Iris pigment epithelial cell (primary cell): ENCODE results near the gene ACADSB.

Experiments
- DNase-seq: peaks from one replicate; pipeline ENCODE4 v3.0.0-alpha.2; 2011; ENCODE audit warnings: low read depth

ACADSB gene

DNA sequence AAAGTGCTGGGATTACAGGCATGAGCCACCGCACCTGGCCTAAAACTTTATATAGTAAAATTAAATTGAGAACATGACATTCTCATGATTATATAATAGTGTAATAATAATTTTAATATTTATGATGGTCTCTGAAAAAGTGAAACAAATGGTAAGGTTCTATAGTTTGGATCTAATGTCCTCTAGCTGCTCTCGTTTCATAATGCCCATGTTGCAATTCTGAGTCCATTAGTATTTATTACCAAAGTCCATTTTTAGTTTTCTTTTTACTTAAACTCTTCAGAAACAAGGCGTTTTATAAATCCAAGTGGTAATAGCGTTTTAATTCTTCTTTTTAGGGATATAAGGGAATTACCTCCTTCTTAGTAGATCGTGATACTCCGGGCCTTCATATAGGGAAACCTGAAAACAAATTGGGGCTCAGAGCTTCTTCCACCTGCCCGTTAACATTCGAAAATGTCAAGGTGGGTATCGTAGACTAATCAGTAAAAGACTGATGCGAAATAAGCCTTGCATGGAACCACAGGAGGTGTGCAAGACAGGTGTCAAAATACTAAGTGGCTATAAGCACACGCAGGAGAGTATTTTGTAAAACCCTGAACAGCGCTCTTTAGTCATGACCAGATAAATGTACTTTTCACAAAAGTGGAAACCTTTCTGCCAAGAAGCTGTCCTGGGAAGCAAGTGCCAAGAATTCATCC is 34.1 kb downstream of the ACADSB start:
- DNase-seq = no peak

DNA sequence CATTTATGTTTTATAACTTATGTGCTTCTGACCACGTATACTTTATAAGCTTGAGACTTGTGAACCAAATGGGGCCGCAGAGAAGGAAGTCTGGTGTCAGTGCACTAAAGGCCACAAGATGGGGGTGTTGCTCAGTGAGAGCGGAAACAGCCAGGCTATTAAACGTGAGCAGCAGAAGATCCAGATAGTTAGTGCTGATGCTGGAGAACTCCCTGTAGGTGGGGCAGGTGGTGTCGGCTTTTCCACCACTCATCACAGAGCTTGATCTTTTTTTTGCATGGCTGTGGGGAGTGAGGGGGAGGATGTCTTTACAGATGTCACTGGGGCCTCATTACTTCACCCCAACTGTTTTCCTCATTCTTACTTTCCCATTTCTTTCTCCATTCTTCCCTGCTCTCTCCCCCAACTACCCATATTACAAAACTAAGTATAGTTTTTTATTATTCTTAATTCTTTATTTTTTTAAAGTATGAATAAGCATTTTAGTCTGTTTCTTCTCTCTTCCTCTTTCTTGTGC is 34.7 kb downstream of the ACADSB start:
- peak; percentile 73 for DNase-seq

DNA sequence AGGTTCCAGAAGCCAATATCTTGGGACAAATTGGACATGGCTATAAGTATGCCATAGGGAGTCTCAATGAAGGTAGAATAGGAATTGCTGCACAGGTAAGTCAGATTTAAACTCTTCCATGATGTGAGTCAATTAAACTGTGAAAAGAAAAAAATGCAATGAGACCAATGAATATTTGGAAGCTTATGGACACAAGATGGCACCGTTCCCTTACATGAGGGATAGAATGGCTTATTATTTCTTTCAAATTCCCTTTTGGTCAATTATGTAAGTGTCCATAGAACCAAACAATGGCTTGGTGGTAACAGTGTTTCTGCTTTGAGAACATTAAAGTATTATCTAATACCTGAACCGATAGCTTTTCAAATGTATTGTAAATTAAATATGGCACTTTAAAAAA is 35.6 kb downstream of the ACADSB start:
- peak; percentile 2 for DNase-seq

DNA sequence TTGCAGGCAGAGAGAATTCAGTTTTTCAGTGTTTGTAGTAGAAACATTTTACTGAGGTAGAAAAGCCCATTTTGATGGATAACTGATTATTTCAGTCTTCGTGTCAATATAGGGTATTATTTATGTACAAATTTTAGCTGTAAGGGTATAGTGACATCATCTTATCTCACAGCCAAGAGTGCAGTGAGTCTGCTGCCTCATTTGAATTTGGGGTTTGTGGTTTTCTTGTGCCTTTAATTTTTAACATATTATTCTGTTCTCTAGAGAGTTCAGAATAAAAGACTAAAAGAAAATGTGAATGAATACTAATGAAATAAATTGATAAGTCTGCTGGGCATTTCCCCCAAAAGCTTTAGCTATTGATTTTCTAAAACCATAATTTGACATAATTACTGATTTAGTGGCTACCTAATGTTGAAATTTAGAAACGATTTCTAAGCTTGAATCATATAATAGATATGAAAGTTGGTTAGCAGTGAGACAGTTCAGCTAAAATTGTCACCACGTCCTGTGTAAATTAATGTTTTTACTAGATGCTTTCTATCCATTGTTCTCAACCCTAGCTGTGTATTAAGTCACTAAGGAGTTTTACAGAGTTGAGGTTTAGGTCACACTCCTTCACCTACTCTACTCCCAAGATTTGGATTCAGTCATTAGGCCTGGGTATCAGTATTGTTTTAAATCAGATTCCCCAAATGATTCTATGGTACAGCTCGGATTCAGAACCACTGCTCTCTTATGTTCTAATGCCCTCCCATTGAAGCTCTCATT is 37.3 kb downstream of the ACADSB start:
- no peak for DNase-seq

DNA sequence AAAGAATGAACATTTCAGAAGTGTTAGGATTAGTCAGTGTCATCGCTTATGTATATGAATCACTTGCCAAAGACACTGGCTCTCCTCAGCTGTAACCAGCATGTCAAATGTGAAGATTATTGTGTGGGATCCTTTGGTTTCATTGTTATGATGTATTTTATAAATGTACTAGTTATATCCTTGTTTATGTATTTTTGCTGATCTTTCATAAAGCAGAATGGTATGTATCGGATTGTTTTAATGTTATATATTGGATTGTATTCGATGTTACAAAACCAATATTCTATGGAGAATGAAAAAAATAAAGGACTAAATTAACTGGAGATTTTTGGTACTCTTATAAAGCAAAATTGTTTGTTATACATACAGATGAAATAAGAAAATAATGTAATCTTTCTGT is 49.2 kb downstream of the ACADSB start:
- DNase-seq = no peak

DNA sequence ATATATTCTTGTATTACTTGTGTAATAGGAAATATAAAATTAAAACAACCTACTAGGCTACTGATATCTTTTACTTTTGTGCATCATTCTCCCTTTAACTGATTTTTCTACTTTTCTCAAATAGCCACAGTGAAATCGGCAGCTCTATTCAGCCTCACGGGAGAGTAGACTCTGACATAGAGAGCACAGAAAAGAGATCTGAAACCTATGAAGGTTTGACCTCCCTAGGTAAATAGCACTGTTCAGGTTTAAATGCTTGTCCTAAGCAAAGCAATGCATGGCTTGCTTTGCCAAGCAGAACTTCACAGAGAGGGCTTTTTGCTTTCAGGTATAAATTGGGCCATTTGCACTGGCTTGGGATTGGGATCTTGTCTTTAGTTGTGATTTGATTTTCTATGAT is 53.1 kb downstream of the ACADSB start:
- no peak for DNase-seq

DNA sequence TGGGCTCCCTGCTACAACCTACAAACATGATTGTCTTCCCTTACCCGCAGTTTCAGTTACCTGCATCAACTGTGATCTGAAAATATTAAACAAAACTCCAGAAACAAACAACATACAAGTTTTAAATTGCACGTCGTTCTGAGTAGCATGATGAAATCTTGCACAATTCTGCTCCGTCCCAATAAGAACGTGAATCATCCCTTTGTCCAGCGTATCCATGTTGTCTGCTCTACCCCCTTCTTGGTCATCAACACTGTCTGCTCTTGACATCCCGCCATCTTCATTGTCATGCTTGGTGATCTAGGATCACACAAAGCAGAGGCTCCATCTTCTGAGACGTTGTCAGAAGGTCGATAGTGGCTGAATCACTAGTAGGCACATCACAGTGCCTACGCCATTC is 53.9 kb downstream of the ACADSB start:
- DNase-seq = no peak

DNA sequence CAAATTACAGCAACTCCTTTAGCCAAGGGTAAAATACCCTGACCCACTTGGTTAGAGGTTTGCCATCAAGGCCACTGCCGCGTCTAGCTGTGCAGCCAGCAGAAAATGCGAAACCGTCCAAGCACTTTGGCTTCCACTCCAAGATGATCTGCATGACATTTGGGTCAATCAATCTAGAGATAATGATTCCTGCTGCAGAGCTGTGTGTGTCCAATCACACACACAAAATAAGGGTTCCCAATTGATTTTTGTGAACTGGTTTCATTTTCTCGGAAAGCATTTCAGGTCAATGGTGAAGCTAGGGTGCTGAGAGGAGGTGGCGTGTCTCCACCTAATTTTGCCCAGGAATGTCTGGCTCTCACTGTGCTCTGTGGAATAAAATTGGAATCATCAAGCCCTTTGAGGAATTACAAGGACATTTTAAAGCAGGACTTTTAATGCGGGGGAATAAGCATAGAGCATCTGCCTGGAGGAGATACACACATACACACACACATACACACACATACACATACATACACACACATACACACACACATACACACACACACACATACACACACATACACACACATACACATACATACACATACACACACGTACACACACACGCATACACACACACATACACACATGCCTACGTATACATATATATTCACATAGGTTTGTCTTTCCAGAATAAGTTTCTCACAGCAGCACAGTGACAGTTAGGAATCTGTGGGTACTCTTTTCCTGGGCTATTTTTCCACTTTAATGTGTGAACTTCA is 59.5 kb downstream of the ACADSB start:
- DNase-seq = no peak

DNA sequence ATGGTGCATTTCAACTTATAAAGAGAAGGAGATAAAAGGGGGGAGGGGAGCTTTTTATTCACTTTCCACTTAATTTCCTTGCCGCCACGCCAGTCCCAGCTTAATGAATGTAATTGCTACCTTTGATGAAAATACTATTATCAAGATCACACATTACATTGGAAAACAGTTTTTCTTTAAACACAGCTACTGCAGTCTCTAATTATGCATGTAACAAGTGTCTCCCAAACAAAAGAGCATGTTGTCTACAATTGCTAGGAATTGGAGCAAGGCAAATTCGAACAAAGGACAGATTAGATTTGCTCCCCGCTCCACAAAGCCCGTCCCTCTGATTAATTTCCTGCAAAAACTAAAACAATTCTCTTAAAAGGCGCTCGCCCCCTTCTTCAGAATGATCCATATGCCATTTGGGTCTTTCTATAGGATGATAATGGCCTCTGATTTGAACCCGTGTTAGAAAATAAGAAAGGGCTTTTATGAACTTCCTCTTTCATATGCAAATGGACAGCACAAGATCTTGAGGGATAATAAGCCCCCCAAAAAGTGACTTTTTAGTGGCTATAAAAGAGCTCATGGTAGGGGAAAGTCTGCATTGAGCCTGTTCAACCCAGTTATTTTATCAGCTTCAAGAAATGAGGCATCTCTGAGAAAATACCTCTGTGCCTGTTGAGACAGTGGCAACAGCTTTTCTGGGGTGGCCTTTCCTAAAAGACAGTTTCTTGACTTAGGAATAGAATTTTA is 60.6 kb downstream of the ACADSB start:
- no peak for DNase-seq

DNA sequence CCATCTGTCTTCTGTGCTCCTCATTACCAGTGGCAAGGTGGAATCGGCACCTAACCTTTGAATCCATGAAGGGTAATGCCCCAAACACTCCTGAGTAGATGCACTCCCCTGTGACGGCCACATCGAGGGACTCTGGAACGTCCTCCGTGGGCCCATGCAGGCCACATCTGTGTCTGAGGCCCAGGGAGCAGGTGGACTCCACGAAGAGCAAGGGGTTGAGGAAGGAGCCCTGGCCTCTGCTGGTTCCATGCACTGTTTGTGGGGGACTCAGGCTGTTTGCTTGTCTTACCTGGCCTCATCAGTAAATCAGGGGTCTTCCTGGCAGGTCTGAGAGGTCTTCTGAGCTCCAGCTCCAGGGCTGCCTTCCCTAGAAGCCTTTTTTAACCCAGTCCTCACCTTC is 64.4 kb downstream of the ACADSB start:
- DNase-seq = no peak

DNA sequence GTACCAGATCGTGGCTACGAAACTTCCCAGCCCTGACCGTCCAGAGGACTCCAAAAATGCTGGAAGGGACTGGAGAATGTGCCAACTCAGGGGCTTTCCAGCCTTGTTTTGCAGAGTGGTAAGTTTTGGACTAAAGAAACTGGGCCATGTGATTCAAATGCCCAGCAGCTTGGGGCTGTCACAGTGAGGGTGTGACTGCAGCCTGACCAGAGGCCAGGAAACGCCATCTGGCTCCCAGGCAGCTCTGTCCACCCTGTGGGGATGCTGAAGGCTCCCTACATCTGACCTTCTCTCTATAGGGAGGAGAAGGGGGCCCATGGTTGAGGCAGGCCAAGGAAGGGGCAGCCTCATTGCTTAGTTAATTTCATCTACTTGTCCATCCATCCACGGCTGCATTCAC is 65.4 kb downstream of the ACADSB start:
- no peak for DNase-seq

DNA sequence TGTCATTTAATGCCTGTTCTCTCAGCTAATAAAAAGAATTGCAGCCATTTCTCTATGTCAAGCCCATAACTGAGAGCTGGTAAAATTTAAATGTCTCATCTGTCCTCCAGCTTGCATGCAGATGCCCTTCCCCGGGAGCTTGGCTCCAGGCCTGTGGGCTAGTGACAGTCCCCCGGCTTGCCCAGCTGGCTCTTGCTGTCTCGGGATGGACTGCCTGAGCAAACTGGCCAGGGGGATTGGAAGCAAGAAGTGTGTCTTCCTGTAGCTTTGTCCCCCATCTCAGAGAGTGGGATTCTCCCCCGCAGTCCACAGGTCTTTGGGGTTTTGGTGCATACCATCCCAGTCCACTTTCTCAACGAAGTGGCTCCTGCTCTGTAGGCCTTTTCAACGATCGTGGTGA is 73.1 kb downstream of the ACADSB start:
- DNase-seq = no peak

DNA sequence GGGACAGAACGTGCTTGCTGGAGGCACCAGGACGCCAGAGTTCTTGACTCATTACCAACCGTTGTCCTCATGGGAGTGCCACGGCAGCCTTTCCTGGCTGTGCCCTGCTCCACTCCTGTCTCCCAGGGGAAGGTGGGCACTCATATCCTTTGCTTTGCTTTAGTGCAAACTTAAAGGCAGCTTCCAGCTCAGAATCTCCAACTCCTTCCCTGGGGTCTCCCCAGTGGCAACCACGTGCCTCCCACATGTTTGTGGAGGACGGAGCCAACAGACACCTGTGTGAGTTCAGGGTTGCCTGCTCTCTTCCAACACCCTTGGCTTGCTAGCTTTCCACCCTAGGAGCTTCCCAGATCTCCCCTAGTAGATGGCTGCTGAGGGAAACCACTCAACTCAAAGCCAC is 75.0 kb downstream of the ACADSB start:
- DNase-seq = no peak

DNA sequence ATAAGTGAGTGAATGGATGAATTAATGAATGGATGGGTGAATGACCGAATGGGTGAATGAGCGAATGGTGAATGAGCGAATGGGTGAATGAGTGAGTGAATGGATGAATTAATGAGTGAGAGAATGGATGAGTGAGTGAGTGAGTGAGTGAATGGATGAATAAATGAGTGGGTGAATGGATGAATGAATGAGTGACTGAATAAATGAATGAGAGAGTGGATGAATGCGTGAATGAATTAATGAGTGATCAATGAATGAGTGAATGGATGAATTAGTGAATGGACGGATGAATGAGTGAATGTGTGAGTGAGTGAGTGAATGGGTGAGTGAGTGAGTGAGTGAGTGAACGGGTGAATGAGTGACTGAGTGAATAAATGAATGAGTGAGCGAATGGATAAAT is 77.5 kb downstream of the ACADSB start:
- DNase-seq = no peak

DNA sequence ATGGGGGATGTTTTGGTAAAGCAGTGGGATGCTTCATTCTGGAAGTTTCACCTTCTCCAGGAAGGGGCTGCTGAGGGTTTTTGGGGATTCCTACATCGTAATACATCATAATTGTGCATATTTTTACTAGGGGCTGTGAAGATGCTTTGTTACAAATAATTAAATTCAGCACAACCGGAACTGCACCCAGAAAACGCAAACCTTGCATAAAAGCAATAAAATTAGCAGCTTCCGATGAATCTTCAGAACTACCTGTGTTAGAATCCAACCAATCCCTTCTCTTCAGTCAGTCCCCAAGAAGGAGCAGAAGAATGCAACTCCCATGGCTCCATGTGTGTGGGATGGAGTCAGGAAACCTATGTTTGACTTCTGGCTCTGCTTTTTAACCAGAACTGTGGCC is 78.5 kb downstream of the ACADSB start:
- no peak for DNase-seq

DNA sequence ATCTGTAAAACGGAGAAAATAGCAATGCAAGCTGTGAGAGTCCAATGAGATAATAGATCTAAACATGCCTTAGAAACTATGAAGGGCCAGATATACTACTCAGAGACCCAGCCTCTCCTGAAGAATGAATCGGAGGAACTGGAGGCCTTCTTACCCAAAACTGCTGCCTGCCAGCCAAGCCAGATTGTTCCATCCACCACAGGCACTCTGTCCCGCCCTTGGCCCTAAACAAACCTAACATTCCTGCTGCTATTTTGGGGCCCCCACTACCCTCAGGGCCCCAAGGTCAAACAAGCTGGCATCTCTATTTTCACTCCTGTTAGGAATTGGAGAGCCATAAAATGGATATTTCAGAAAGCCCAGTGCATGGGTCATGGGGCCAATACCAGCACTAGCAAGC is 79.0 kb downstream of the ACADSB start:
- DNase-seq = no peak

DNA sequence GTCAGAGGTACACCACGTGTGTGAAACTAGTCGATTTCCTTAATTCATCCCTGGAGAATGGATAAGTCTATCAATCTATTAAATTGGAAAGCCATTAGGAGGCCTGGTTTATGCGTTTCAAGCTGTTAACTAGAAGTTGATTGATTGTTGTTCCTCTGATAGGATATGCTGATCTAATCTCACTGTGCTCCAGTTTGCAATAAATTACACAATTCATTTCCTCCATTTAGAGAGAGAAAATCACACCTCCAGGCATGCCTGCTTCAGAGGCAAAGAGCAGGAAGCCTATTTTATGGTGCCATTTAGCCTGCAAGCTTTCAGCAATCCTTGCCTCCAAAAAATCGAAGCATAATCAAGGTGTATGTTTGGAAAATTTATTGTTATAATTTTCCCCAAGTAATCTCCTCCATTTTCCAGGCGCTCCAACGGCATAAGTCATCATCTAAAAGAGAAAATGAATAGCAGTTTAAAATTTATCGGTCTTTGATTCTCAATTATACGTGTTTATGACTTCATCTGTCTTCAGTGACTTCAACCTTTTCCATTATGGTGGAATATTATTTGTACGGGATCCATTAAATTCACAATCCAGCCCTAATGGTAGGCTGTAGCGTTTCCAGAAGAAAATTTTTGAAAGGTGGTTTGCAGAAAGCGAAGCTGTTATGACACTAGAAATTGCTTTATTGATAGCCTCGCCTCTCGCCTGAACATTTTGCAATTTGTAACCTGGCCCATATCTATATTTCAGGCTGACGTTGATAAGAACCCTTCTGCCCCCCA is 84.0 kb downstream of the ACADSB start:
- no peak for DNase-seq

DNA sequence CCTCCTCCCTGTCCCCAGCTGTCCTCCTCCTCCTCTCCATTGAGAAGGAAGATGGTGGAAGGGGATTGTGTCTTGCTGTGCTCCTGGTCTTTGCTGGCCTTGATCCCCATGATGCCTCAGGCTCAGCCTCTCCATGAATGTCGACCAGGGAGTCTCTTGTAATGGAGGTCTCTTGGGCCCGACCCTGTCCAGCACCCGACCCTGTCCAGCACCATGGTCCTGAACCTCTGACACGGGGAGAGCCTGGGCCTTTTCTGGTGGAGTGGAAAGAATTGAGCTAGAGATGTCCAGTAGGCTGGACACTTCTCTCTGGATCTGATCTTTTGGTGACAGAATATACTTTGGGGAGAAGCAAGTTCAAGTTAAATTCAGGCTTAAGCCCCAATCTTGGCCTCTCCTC is 84.7 kb downstream of the ACADSB start:
- DNase-seq = no peak

DNA sequence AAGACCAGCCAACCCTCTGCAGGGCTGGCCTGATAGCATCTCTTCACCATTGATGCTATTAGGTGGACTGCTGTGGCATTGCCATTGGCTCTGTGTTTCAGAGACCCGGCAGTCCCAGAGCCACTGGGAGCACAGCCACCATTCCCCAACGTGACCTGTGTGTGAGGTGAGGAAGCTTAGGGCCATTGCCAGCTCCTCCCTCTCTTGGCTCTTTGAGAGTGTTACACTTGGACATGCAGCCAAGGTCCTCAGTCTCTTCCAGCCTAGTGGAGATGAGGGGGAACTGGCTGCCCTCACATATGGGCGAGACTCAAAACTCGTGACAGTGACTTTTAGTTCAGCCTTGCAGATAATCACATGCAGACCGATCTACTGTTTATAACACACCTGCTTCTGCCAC is 87.6 kb downstream of the ACADSB start:
- DNase-seq = no peak

DNA sequence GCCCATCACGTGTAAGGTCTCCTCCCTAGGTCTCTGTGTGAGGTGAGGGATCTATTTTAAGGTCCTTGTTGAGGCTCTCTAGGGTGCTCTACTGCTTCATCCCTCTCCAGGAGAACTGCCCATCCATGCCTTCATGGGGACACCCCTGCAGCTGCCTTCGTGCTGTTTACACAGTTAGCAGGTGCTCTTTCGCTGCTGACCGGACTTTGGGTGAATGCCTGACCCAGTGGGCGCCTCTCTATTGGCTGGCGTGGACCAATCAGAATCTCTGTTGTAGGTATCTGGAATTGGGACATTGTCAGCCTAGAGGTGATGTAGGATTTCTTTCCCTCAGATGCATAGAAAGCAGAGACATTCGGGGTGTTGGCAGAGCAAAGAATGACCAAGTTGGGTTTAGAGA is 88.2 kb downstream of the ACADSB start:
- DNase-seq = no peak

DNA sequence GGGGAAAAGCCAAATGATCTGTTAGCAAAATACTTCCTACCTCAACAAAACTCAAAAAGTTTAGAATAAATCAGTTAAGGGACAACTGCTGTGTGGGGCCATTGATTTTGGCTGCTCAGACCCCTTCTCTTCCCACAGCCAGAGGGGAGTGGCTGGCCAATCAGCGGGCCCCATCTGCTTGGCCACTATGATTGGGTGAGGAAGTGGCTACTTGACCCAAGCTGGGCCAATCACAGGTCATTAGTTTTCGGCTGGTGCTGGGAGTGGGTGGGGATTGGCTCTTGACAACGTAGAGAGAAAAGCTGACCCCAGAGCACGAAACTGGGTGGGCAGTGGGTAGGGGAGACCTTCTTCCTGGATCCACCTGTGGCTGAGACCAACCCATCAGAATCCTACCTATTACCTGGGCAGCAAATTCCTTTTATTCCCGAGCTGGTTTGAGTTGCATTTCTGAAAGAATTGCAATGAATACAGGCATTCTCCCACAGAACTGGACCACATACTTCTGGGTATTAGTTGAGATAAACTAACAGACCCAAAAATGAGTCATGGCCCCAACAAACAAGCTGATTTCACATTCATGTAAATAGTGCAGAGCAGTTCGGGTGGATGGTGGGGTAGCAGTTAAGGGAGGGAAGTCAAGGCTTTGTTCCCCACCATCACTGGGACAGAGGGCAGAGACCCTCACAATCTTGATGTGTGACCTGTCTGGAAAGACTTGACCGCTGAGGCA is 91.4 kb downstream of the ACADSB start:
- peak; percentile 3 for DNase-seq
